Duodenal mucosa (tissue), 2 donors: ENCODE results near the gene IRF5.
"Not testable (repeated sequence)": the region's sequence is repeated elsewhere in the genome, so short reads cannot be mapped to it uniquely, and the experiment has no call there.

ENCODE experiments used
- H3K27ac ChIP-seq: one replicate; pipeline ENCODE4 v1.7.0; 2013; ENCODE audit warnings: low read depth, low read length
- H3K27me3 ChIP-seq, 2 donors: one replicate each; pipeline ENCODE4 v1.7.0; 2013; ENCODE audit warnings: low read length in 2 of 2, control low read depth in 1 of 2; ENCODE audit not compliant: insufficient read depth in 2 of 2, control insufficient read depth in 1 of 2
- H3K36me3 ChIP-seq, 2 donors: one replicate each; pipeline ENCODE4 v1.7.0; 2013; ENCODE audit warnings: low read length in 2 of 2, control low read depth in 1 of 2; ENCODE audit not compliant: insufficient read depth in 2 of 2, control insufficient read depth in 1 of 2
- H3K4me1 ChIP-seq, 2 donors: one replicate each; pipeline ENCODE4 v1.7.0; 2013; ENCODE audit warnings: low read length in 2 of 2, control low read depth in 1 of 2; ENCODE audit not compliant: insufficient read depth in 2 of 2, control insufficient read depth in 1 of 2
- H3K4me3 ChIP-seq, 2 donors: one replicate each; pipeline ENCODE4 v1.7.0; 2013; ENCODE audit warnings: low read length in 2 of 2, low read depth in 1 of 2
- H3K9ac ChIP-seq, 2 donors: one replicate each; pipeline ENCODE4 v1.7.0; 2013; ENCODE audit warnings: low read length in 2 of 2, low read depth in 1 of 2
- H3K9me3 ChIP-seq, 2 donors: one replicate each; pipeline ENCODE4 v1.7.0; 2013; ENCODE audit warnings: low read length in 2 of 2, control low read depth in 1 of 2; ENCODE audit not compliant: control insufficient read depth in 1 of 2

Gene IRF5

GRCh38 chr7:128940494-128941322 is 3.0 kb downstream of the IRF5 start:
- no peak overlapping the region for H3K27ac ChIP-seq
- H3K36me3 ChIP-seq = peaks cover 0 to 7% of the 10 kb centered on the region in 2 donors
- peak overlapping the region; percentile 45 to 54 for H3K4me3 ChIP-seq
- H3K9me3 ChIP-seq = no peaks in the 10 kb centered on the region
- peak overlapping the region; percentile 21 to 25 for H3K9ac ChIP-seq
- H3K27me3 ChIP-seq = no peaks in the 10 kb centered on the region
- H3K4me1 ChIP-seq = peaks cover 17 to 38% of the 10 kb centered on the region in 2 donors

GRCh38 chr7:128941323-128941890 is 3.7 kb downstream of the IRF5 start:
- H3K4me3 ChIP-seq = peak overlapping the region in 1 of 2 donors; percentile 9
- peaks cover 0 to 11% of the 10 kb centered on the region in 2 donors for H3K36me3 ChIP-seq
- H3K4me1 ChIP-seq = peaks cover 17 to 37% of the 10 kb centered on the region in 2 donors
- H3K9ac ChIP-seq = peak overlapping the region; percentile 21 to 25
- no peaks in the 10 kb centered on the region for H3K9me3 ChIP-seq
- H3K27ac ChIP-seq = no peak overlapping the region
- no peaks in the 10 kb centered on the region for H3K27me3 ChIP-seq

GRCh38 chr7:128941946-128942526 is 4.3 kb downstream of the IRF5 start:
- H3K4me3 ChIP-seq = no peak overlapping the region
- no peaks in the 10 kb centered on the region for H3K27me3 ChIP-seq
- H3K4me1 ChIP-seq = peaks cover 12 to 33% of the 10 kb centered on the region in 2 donors
- no peaks in the 10 kb centered on the region for H3K9me3 ChIP-seq
- no peak overlapping the region for H3K9ac ChIP-seq
- peaks cover 0 to 18% of the 10 kb centered on the region in 2 donors for H3K36me3 ChIP-seq
- no peak overlapping the region for H3K27ac ChIP-seq

GRCh38 chr7:128943251-128943650 is 5.5 kb downstream of the IRF5 start:
- Histone ChIP-seq H3K4me1 (peaks cover 10 to 24% of the 10 kb centered on the region in 2 donors), H3K36me3 (peaks cover 0 to 24% of the 10 kb centered on the region in 2 donors)
- H3K27me3 ChIP-seq, H3K9ac ChIP-seq, H3K9me3 ChIP-seq, H3K27ac ChIP-seq, H3K4me3 ChIP-seq: not testable (repeated sequence)

GRCh38 chr7:128944487-128945236 is 6.9 kb downstream of the IRF5 start:
- H3K36me3 ChIP-seq = peaks cover 0 to 28% of the 10 kb centered on the region in 2 donors
- no peaks in the 10 kb centered on the region for H3K27me3 ChIP-seq
- no peaks in the 10 kb centered on the region for H3K9me3 ChIP-seq
- peaks cover 3 to 16% of the 10 kb centered on the region in 2 donors for H3K4me1 ChIP-seq
- no peak overlapping the region for H3K27ac ChIP-seq
- H3K4me3 ChIP-seq = no peak overlapping the region
- no peak overlapping the region for H3K9ac ChIP-seq

- Histone ChIP-seq H3K4me1 (peaks cover 0 to 12% of the 10 kb centered on the region in 2 donors), H3K4me3 (no peak overlapping the region), H3K36me3 (peaks cover 1 to 30% of the 10 kb centered on the region in 2 donors), H3K9ac (no peak overlapping the region), H3K27ac (no peak overlapping the region), H3K9me3 (no peaks in the 10 kb centered on the region), H3K27me3 (no peaks in the 10 kb centered on the region)
These were observed 8.1 kb downstream of the IRF5 start for GRCh38 chr7:128945668-128946366.

GRCh38 chr7:128946936-128947830 is 9.5 kb downstream of the IRF5 start:
- Histone ChIP-seq H3K4me3 (no peak overlapping the region), H3K9me3 (no peaks in the 10 kb centered on the region), H3K4me1 (no peaks in the 10 kb centered on the region), H3K27ac (no peak overlapping the region), H3K9ac (no peak overlapping the region), H3K36me3 (peaks cover 5 to 43% of the 10 kb centered on the region in 2 donors), H3K27me3 (no peaks in the 10 kb centered on the region)

- Histone ChIP-seq H3K27ac (no peak overlapping the region), H3K9ac (no peak overlapping the region), H3K9me3 (no peaks in the 10 kb centered on the region), H3K27me3 (no peaks in the 10 kb centered on the region), H3K36me3 (peaks cover 5 to 49% of the 10 kb centered on the region in 2 donors), H3K4me3 (no peak overlapping the region), H3K4me1 (no peaks in the 10 kb centered on the region)
These were observed 10.1 kb downstream of the IRF5 start for GRCh38 chr7:128947854-128948253.
